ENCODE measurements around the gene TRIM52. TPM values are rescaled to one million over a fixed set of nuclear protein-coding genes. Genes with fewer than 3 reads are reported as not detected.
"Not testable (repeated sequence)": the region's sequence is repeated elsewhere in the genome, so short reads cannot be mapped to it uniquely, and the experiment has no call there.

Gene TRIM52
- total and polyA plus RNA-seq, 2 donors (not counting 1 experiment from before 2014, with no cell fraction given): 7.9 to 8.1 TPM

GRCh38 chr5:181281984-181282316, 21.0 kb upstream of the TRIM52 start:
- no peaks in the 10 kb centered on the region for H4K20me1 ChIP-seq (ENCODE audit: control insufficient read depth, extremely low read depth, insufficient read depth, low read length)
- H3K27ac ChIP-seq (ENCODE audit: insufficient read depth, low read length): no peak overlapping the region
- H3K36me3 ChIP-seq (ENCODE audit: control insufficient read depth, insufficient read depth, low read length): no peaks in the 10 kb centered on the region
- DNase-seq (ENCODE audit: low read depth in 2 of 2): no peak
- H3K9me3 ChIP-seq (ENCODE audit: control insufficient read depth, insufficient read depth, low read depth, low read length): no peaks in the 10 kb centered on the region
- H2AFZ ChIP-seq (ENCODE audit: low read length): no peak overlapping the region
- no peak for TF ChIP-seq EZH2 (IDR thresholded peaks at IDR 0.05; ENCODE audit: low read length, missing control alignments)
- TF ChIP-seq CTCF (conservative IDR thresholded peaks at IDR 0.05 in 1 of 2, IDR thresholded peaks at IDR 0.05 in 1 of 2; ENCODE audit: low read depth in 1 of 2, low read length in 2 of 2): no peak
- H3K9ac ChIP-seq (ENCODE audit: insufficient read depth, low read length): no peak overlapping the region
- no peaks in the 10 kb centered on the region for H3K4me1 ChIP-seq (ENCODE audit: control insufficient read depth, extremely low read depth, insufficient read depth, low read length)
- no peak overlapping the region for H3K4me2 ChIP-seq (ENCODE audit: extremely low read depth, insufficient read depth, low read length)
- no peaks in the 10 kb centered on the region for H3K79me2 ChIP-seq (ENCODE audit: control insufficient read depth, insufficient read depth, low read length)
- no peaks in the 10 kb centered on the region for H3K27me3 ChIP-seq (ENCODE audit: control insufficient read depth, insufficient read depth, low read length)
- H3K4me3 ChIP-seq (replicated peaks in 1 of 4; ENCODE audit: control extremely low read depth in 1 of 4, insufficient read depth in 1 of 4, low read depth in 3 of 4, low read length in 4 of 4): no peak overlapping the region

GRCh38 chr5:181281077-181281983, 20.4 kb upstream of the TRIM52 start:
- H2AFZ ChIP-seq (ENCODE audit: low read length): no peak overlapping the region
- TF ChIP-seq CTCF (conservative IDR thresholded peaks at IDR 0.05 in 1 of 2, IDR thresholded peaks at IDR 0.05 in 1 of 2; ENCODE audit: low read depth in 1 of 2, low read length in 2 of 2) (no peak), EZH2 (IDR thresholded peaks at IDR 0.05; ENCODE audit: low read length, missing control alignments) (no peak)
- H3K36me3 ChIP-seq (ENCODE audit: control insufficient read depth, insufficient read depth, low read length): no peaks in the 10 kb centered on the region
- no peak overlapping the region for H3K9ac ChIP-seq (ENCODE audit: insufficient read depth, low read length)
- H3K79me2 ChIP-seq (ENCODE audit: control insufficient read depth, insufficient read depth, low read length): no peaks in the 10 kb centered on the region
- DNase-seq (ENCODE audit: low read depth in 2 of 2): no peak
- H3K9me3 ChIP-seq (ENCODE audit: control insufficient read depth, insufficient read depth, low read depth, low read length): no peaks in the 10 kb centered on the region
- H3K4me1 ChIP-seq (ENCODE audit: control insufficient read depth, extremely low read depth, insufficient read depth, low read length): no peaks in the 10 kb centered on the region
- H3K27me3 ChIP-seq (ENCODE audit: control insufficient read depth, insufficient read depth, low read length): no peaks in the 10 kb centered on the region
- no peak overlapping the region for H3K4me3 ChIP-seq (replicated peaks in 1 of 4; ENCODE audit: control extremely low read depth in 1 of 4, insufficient read depth in 1 of 4, low read depth in 3 of 4, low read length in 4 of 4)
- H3K4me2 ChIP-seq (ENCODE audit: extremely low read depth, insufficient read depth, low read length): no peak overlapping the region
- no peaks in the 10 kb centered on the region for H4K20me1 ChIP-seq (ENCODE audit: control insufficient read depth, extremely low read depth, insufficient read depth, low read length)
- no peak overlapping the region for H3K27ac ChIP-seq (ENCODE audit: insufficient read depth, low read length)

- Histone ChIP-seq H3K4me1 (ENCODE audit: control insufficient read depth, extremely low read depth, insufficient read depth, low read length) (no peaks in the 10 kb centered on the region), H4K20me1 (ENCODE audit: control insufficient read depth, extremely low read depth, insufficient read depth, low read length) (no peaks in the 10 kb centered on the region), H3K4me2 (ENCODE audit: extremely low read depth, insufficient read depth, low read length) (no peak overlapping the region), H3K79me2 (ENCODE audit: control insufficient read depth, insufficient read depth, low read length) (no peaks in the 10 kb centered on the region), H3K36me3 (ENCODE audit: control insufficient read depth, insufficient read depth, low read length) (no peaks in the 10 kb centered on the region), H3K4me3 (replicated peaks in 1 of 4; ENCODE audit: control extremely low read depth in 1 of 4, insufficient read depth in 1 of 4, low read depth in 3 of 4, low read length in 4 of 4) (no peak overlapping the region), H3K9me3 (ENCODE audit: control insufficient read depth, insufficient read depth, low read depth, low read length) (no peaks in the 10 kb centered on the region), H3K27me3 (ENCODE audit: control insufficient read depth, insufficient read depth, low read length) (no peaks in the 10 kb centered on the region), H2AFZ (ENCODE audit: low read length) (no peak overlapping the region), H3K27ac (ENCODE audit: insufficient read depth, low read length) (no peak overlapping the region), H3K9ac (ENCODE audit: insufficient read depth, low read length) (no peak overlapping the region)
- TF ChIP-seq CTCF (conservative IDR thresholded peaks at IDR 0.05 in 1 of 2, IDR thresholded peaks at IDR 0.05 in 1 of 2; ENCODE audit: low read depth in 1 of 2, low read length in 2 of 2) (no peak), EZH2 (IDR thresholded peaks at IDR 0.05; ENCODE audit: low read length, missing control alignments) (no peak)
- no peak for DNase-seq (ENCODE audit: low read depth in 2 of 2)
These were observed 19.4 kb upstream of the TRIM52 start for GRCh38 chr5:181280251-181280762.

GRCh38 chr5:181273433-181273744, 12.4 kb upstream of the TRIM52 start:
- H4K20me1 ChIP-seq (ENCODE audit: control insufficient read depth, extremely low read depth, insufficient read depth, low read length); H3K4me2 ChIP-seq (ENCODE audit: extremely low read depth, insufficient read depth, low read length); H3K36me3 ChIP-seq (ENCODE audit: control insufficient read depth, insufficient read depth, low read length); H3K9ac ChIP-seq (ENCODE audit: insufficient read depth, low read length); H3K27me3 ChIP-seq (ENCODE audit: control insufficient read depth, insufficient read depth, low read length); H2AFZ ChIP-seq (ENCODE audit: low read length); H3K4me1 ChIP-seq (ENCODE audit: control insufficient read depth, extremely low read depth, insufficient read depth, low read length); H3K79me2 ChIP-seq (ENCODE audit: control insufficient read depth, insufficient read depth, low read length); H3K27ac ChIP-seq (ENCODE audit: insufficient read depth, low read length); H3K9me3 ChIP-seq (ENCODE audit: control insufficient read depth, insufficient read depth, low read depth, low read length); H3K4me3 ChIP-seq (replicated peaks in 1 of 4; ENCODE audit: control extremely low read depth in 1 of 4, insufficient read depth in 1 of 4, low read depth in 3 of 4, low read length in 4 of 4); DNase-seq (ENCODE audit: low read depth in 2 of 2): not testable (repeated sequence)

Data from fibroblast of lung (primary cell).